Ectodermal cell (in vitro differentiated cells): ENCODE data around the gene LINC01488.

Experiments used
- H3K27ac ChIP-seq: 2 replicates; pipeline ENCODE4 v1.7.0; 2013; ENCODE audit warnings: mild to moderate bottlenecking, low read depth, low read length; ENCODE audit not compliant: insufficient read depth, poor library complexity, severe bottlenecking
- H3K27me3 ChIP-seq: 2 replicates; pipeline ENCODE4 v1.7.0; 2013; ENCODE audit warnings: mild to moderate bottlenecking, low read length; ENCODE audit not compliant: insufficient read depth, control insufficient read depth, poor library complexity, severe bottlenecking
- H3K36me3 ChIP-seq: one replicate; pipeline ENCODE4 v1.7.0; 2013; ENCODE audit warnings: low read length; ENCODE audit not compliant: control insufficient read depth, insufficient read depth
- H3K4me1 ChIP-seq: one replicate; pipeline ENCODE4 v1.7.0; 2013; ENCODE audit warnings: low read length; ENCODE audit not compliant: control insufficient read depth, insufficient read depth
- H3K4me3 ChIP-seq: 2 replicates; pipeline ENCODE4 v1.7.0; 2013; ENCODE audit warnings: low read depth, low read length, control low read depth; ENCODE audit not compliant: insufficient read depth
- H3K9me3 ChIP-seq: 2 replicates; pipeline ENCODE4 v1.7.0; 2013; ENCODE audit warnings: mild to moderate bottlenecking, low read length, moderate library complexity; ENCODE audit not compliant: control insufficient read depth
- WGBS, 2 experiments: methylation state at CpG; one replicate each; pipeline ENCODE4 v1.1.7; 2013; ENCODE audit warnings: missing lambda C conversion rate in 2 of 2; 5-methylcytosine and 5-hydroxymethylcytosine counted together

Gene LINC01488

GRCh38 chr11:69438286-69438920 lies 43.1 kb upstream of the LINC01488 start:
- 76 to 78% methylated on average over 25 of the region's 25 CpGs for WGBS, 2 experiments
- Histone ChIP-seq H3K36me3 (no peaks in the 10 kb centered on the region), H3K4me1 (peaks cover 65% of the 10 kb centered on the region), H3K4me3 (no peak overlapping the region), H3K27ac (no peak overlapping the region), H3K27me3 (peaks cover 11% of the 10 kb centered on the region), H3K9me3 (no peaks in the 10 kb centered on the region)

DNA sequence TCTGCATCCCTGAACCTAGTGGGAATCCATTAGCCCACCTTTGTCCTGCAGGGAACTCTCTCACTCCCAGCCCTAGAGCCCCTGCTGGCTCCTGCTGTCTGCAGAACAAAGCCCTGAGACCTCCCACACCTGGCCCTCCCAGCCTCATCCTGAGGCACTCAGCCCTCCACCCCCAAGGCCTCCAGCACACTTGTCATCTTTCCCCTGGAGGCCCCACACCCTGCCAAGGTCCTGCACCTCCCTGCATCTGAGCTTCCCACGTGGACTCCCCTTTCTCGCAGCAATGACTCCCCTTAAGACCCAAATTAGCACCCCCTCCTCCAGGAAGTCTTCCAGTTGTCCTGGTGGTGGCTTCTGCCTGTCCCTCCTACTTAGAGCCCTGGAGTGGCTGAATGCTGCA lies 42.3 kb upstream of the LINC01488 start:
- Histone ChIP-seq H3K27ac (no peak overlapping the region), H3K27me3 (peaks cover 14% of the 10 kb centered on the region), H3K36me3 (no peaks in the 10 kb centered on the region), H3K4me3 (no peak overlapping the region), H3K9me3 (no peaks in the 10 kb centered on the region), H3K4me1 (peaks cover 64% of the 10 kb centered on the region)
- 29 to 33% methylated on average over 2 of the region's 2 CpGs for WGBS, 2 experiments

- Histone ChIP-seq H3K4me1 (peaks cover 62% of the 10 kb centered on the region), H3K9me3 (no peaks in the 10 kb centered on the region), H3K27ac (no peak overlapping the region), H3K36me3 (no peaks in the 10 kb centered on the region), H3K27me3 (peaks cover 16% of the 10 kb centered on the region), H3K4me3 (no peak overlapping the region)
- WGBS, 2 experiments: 95% methylated on average over 13 of the region's 13 CpGs
These were observed 41.6 kb upstream of the LINC01488 start for GRCh38 chr11:69439651-69440464.

- no peak overlapping the region for H3K4me3 ChIP-seq
- no peaks in the 10 kb centered on the region for H3K9me3 ChIP-seq
- peaks cover 16% of the 10 kb centered on the region for H3K27me3 ChIP-seq
- peaks cover 52% of the 10 kb centered on the region for H3K4me1 ChIP-seq
- 93 to 94% methylated on average over 6 of the region's 6 CpGs for WGBS, 2 experiments
- H3K27ac ChIP-seq: no peak overlapping the region
- H3K36me3 ChIP-seq: no peaks in the 10 kb centered on the region
These were observed 40.6 kb upstream of the LINC01488 start for GRCh38 chr11:69440876-69441275.

DNA sequence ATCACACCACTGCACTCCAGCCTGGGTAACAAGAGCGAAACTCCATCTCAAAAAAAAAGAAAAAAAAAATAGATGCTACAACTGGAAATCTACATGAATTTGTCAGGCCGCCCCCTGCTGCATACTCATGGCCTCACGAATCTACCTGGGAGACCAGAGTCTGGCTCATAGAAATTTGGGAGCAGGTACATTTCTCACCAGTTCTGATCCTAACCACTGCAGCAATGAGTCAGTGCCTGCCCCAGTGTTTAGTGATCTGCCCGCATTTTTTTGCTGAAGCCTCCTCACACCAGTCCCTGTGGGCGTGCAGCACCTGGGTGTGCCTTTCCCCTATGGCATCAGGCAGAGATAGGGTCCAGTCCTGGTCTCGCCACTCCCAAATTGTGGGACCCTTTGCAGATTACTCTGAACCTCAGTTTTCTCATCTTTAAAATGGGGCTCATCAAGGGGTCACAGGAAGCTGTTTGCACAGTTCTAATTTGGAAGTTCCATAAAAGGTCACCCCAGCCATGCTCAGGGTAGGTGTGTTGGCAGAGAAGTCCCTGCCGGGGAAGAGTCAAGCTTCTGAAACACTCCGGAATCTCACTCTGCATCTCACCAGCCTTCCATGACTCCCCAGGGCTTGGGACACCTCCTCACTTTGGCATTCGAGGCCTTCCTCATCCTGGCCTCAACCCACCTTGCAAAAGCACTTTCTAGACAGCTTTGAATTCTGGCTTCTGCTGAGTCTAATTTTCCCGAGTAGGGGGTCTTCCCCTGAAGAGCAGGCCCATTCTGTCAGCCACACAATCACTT lies 39.3 kb upstream of the LINC01488 start:
- no peak overlapping the region for H3K4me3 ChIP-seq
- 73 to 77% methylated on average over 10 of the region's 10 CpGs for whole genome bisulfite sequencing, 2 experiments
- no peaks in the 10 kb centered on the region for H3K36me3 ChIP-seq
- no peaks in the 10 kb centered on the region for H3K9me3 ChIP-seq
- H3K27ac ChIP-seq: no peak overlapping the region
- peaks cover 16% of the 10 kb centered on the region for H3K27me3 ChIP-seq
- H3K4me1 ChIP-seq: peaks cover 39% of the 10 kb centered on the region

- peaks cover 16% of the 10 kb centered on the region for H3K27me3 ChIP-seq
- no peak overlapping the region for H3K27ac ChIP-seq
- no peak overlapping the region for H3K4me3 ChIP-seq
- H3K9me3 ChIP-seq: no peaks in the 10 kb centered on the region
- 22 to 27% methylated on average over 10 of the region's 10 CpGs for WGBS, 2 experiments
- H3K4me1 ChIP-seq: peaks cover 33% of the 10 kb centered on the region
- no peaks in the 10 kb centered on the region for H3K36me3 ChIP-seq
These were observed 38.7 kb upstream of the LINC01488 start for GRCh38 chr11:69442807-69443137.

- Histone ChIP-seq H3K27me3 (peaks cover 16% of the 10 kb centered on the region), H3K4me3 (peak overlapping the region; percentile 1), H3K36me3 (no peaks in the 10 kb centered on the region), H3K4me1 (peaks cover 30% of the 10 kb centered on the region), H3K9me3 (no peaks in the 10 kb centered on the region), H3K27ac (no peak overlapping the region)
- WGBS, 2 experiments: 3 to 5% methylated on average over 48 of the region's 48 CpGs
These were observed 38.1 kb upstream of the LINC01488 start for GRCh38 chr11:69443138-69443967.

- H3K4me3 ChIP-seq: no peak overlapping the region
- H3K9me3 ChIP-seq: no peaks in the 10 kb centered on the region
- no peaks in the 10 kb centered on the region for H3K36me3 ChIP-seq
- peaks cover 16% of the 10 kb centered on the region for H3K27me3 ChIP-seq
- 60 to 63% methylated on average over 6 of the region's 6 CpGs for WGBS, 2 experiments
- peaks cover 27% of the 10 kb centered on the region for H3K4me1 ChIP-seq
- no peak overlapping the region for H3K27ac ChIP-seq
These were observed 37.5 kb upstream of the LINC01488 start for GRCh38 chr11:69443968-69444364.

GRCh38 chr11:69444381-69445130 lies 36.9 kb upstream of the LINC01488 start:
- Histone ChIP-seq H3K4me1 (peaks cover 30% of the 10 kb centered on the region), H3K27me3 (peaks cover 16% of the 10 kb centered on the region), H3K36me3 (no peaks in the 10 kb centered on the region), H3K9me3 (no peaks in the 10 kb centered on the region), H3K4me3 (no peak overlapping the region), H3K27ac (no peak overlapping the region)
- 51 to 53% methylated on average over 32 of the region's 32 CpGs for WGBS, 2 experiments
